A673 (cell line): ENCODE results near the gene TOR4A.

Experiments
- CTCF ChIP-seq: fragments of 300-800, 200-600 bp; sonication (generic); conservative IDR thresholded peaks from 2 replicates; pipeline ENCODE4 v1.5.1; 2017; ENCODE audit warnings: low read depth, mild to moderate bottlenecking, antibody characterized with exemption, low read length, moderate library complexity, mixed read lengths
- EZH2 ChIP-seq: fragments of 200-600 bp; sonication (generic); IDR thresholded peaks from 2 replicates; pipeline ENCODE4 v1.6.1; 2017; ENCODE audit warnings: borderline replicate concordance, low read depth, mild to moderate bottlenecking, mixed read lengths, antibody characterized with exemption, low read length; ENCODE audit not compliant: poor library complexity, severe bottlenecking

- TF ChIP-seq CTCF (no peak), EZH2 (no peak)
These were observed 35.0 kb upstream of the TOR4A start for GRCh38 chr9:137242269-137243203.
